ENCODE results near the gene SLX4IP.

The SLX4IP gene

GRCh38 chr20:10438217-10438616, 3.1 kb downstream of the SLX4IP start:
- Mint-ChIP-seq H3K27ac (no peak overlapping the region), H3K9me3 (no peaks in the 10 kb centered on the region), H3K4me1 (peaks cover 2% of the 10 kb centered on the region), H3K4me3 (no peak overlapping the region), H3K36me3 (peaks cover 24% of the 10 kb centered on the region)
- ATAC-seq (no peak), DNase-seq (ENCODE audit: low spot score in 2 of 2) (no peak)

- Mint-ChIP-seq H3K36me3 (peaks cover 4% of the 10 kb centered on the region), H3K9me3 (no peaks in the 10 kb centered on the region), H3K4me3 (no peak overlapping the region), H3K27ac (no peak overlapping the region), H3K4me1 (peaks cover 25% of the 10 kb centered on the region)
- DNase-seq (ENCODE audit: low spot score in 2 of 2) (no peak), ATAC-seq (no peak)
Observed at GRCh38 chr20:10443936-10444335, 8.8 kb downstream of the SLX4IP start.

- Mint-ChIP-seq H3K4me3 (no peak overlapping the region), H3K36me3 (no peaks in the 10 kb centered on the region), H3K27ac (no peak overlapping the region), H3K4me1 (peaks cover 25% of the 10 kb centered on the region), H3K9me3 (no peaks in the 10 kb centered on the region)
- DNase-seq (ENCODE audit: low spot score in 2 of 2) (no peak), ATAC-seq (no peak)
Observed at GRCh38 chr20:10445758-10446157, 10.7 kb downstream of the SLX4IP start.

- Mint-ChIP-seq H3K9me3 (no peaks in the 10 kb centered on the region), H3K27ac (peak overlapping the region; percentile 32), H3K4me1 (peaks cover 25% of the 10 kb centered on the region), H3K4me3 (peak overlapping the region; percentile 52), H3K36me3 (no peaks in the 10 kb centered on the region)
- DNase-seq (ENCODE audit: low spot score in 2 of 2), result peak in 1 of 2 donors; percentile 17
- peak; percentile 100 for ATAC-seq
Observed at GRCh38 chr20:10447028-10447427, 11.9 kb downstream of the SLX4IP start.

- DNase-seq (ENCODE audit: low spot score in 2 of 2), result no peak
- no peak overlapping the region for H3K4me3 Mint-ChIP-seq
- no peak overlapping the region for H3K27ac Mint-ChIP-seq
- no peaks in the 10 kb centered on the region for H3K9me3 Mint-ChIP-seq
- peaks cover 29% of the 10 kb centered on the region for H3K4me1 Mint-ChIP-seq
- ATAC-seq, result no peak
- no peaks in the 10 kb centered on the region for H3K36me3 Mint-ChIP-seq
Observed at GRCh38 chr20:10448270-10449156, 13.4 kb downstream of the SLX4IP start.

- ATAC-seq (no peak), DNase-seq (ENCODE audit: low spot score in 2 of 2) (no peak)
- Mint-ChIP-seq H3K27ac (no peak overlapping the region), H3K4me1 (peaks cover 31% of the 10 kb centered on the region), H3K4me3 (no peak overlapping the region), H3K9me3 (no peaks in the 10 kb centered on the region), H3K36me3 (no peaks in the 10 kb centered on the region)
Observed at GRCh38 chr20:10449270-10449669, 14.2 kb downstream of the SLX4IP start.

- H3K4me3 Mint-ChIP-seq, result peak overlapping the region; percentile 33
- peaks cover 5% of the 10 kb centered on the region for H3K9me3 Mint-ChIP-seq
- peaks cover 17% of the 10 kb centered on the region for H3K4me1 Mint-ChIP-seq
- DNase-seq (ENCODE audit: low spot score in 2 of 2) (no peak), ATAC-seq (peak; percentile 76)
- peak overlapping the region; percentile 51 for H3K27ac Mint-ChIP-seq
- no peaks in the 10 kb centered on the region for H3K36me3 Mint-ChIP-seq
Observed at GRCh38 chr20:10453241-10453640, 18.1 kb downstream of the SLX4IP start.

GRCh38 chr20:10454151-10454750, 19.1 kb downstream of the SLX4IP start:
- ATAC-seq (no peak), DNase-seq (ENCODE audit: low spot score in 2 of 2) (no peak)
- H3K4me3 Mint-ChIP-seq, result no peak overlapping the region
- H3K36me3 Mint-ChIP-seq, result no peaks in the 10 kb centered on the region
- H3K4me1 Mint-ChIP-seq, result peaks cover 17% of the 10 kb centered on the region
- H3K9me3 Mint-ChIP-seq, result peaks cover 5% of the 10 kb centered on the region
- peak overlapping the region; percentile 51 for H3K27ac Mint-ChIP-seq

GRCh38 chr20:10461495-10461894, 26.4 kb downstream of the SLX4IP start:
- ATAC-seq, result no peak
- H3K9me3 Mint-ChIP-seq, result peaks cover 10% of the 10 kb centered on the region
- H3K36me3 Mint-ChIP-seq, result no peaks in the 10 kb centered on the region
- no peaks in the 10 kb centered on the region for H3K4me1 Mint-ChIP-seq
- DNase-seq (ENCODE audit: low spot score in 2 of 2), result no peak
- no peak overlapping the region for H3K4me3 Mint-ChIP-seq
- H3K27ac Mint-ChIP-seq, result no peak overlapping the region

- H3K36me3 Mint-ChIP-seq, result no peaks in the 10 kb centered on the region
- H3K4me1 Mint-ChIP-seq, result no peaks in the 10 kb centered on the region
- ATAC-seq (no peak), DNase-seq (ENCODE audit: low spot score in 2 of 2) (no peak)
- H3K9me3 Mint-ChIP-seq, result peaks cover 6% of the 10 kb centered on the region
- no peak overlapping the region for H3K27ac Mint-ChIP-seq
- no peak overlapping the region for H3K4me3 Mint-ChIP-seq
Observed at GRCh38 chr20:10462516-10462915, 27.4 kb downstream of the SLX4IP start.

- H3K9me3 Mint-ChIP-seq, result peaks cover 5% of the 10 kb centered on the region
- H3K4me3 Mint-ChIP-seq, result no peak overlapping the region
- no peak overlapping the region for H3K27ac Mint-ChIP-seq
- no peaks in the 10 kb centered on the region for H3K36me3 Mint-ChIP-seq
- no peak for DNase-seq (ENCODE audit: low spot score in 2 of 2)
- ATAC-seq, result no peak
- peaks cover 6% of the 10 kb centered on the region for H3K4me1 Mint-ChIP-seq
Observed at GRCh38 chr20:10463622-10464021, 28.5 kb downstream of the SLX4IP start.

- ATAC-seq, result no peak
- H3K9me3 Mint-ChIP-seq, result peaks cover 5% of the 10 kb centered on the region
- no peak for DNase-seq (ENCODE audit: low spot score in 2 of 2)
- no peaks in the 10 kb centered on the region for H3K36me3 Mint-ChIP-seq
- H3K27ac Mint-ChIP-seq, result no peak overlapping the region
- H3K4me3 Mint-ChIP-seq, result no peak overlapping the region
- H3K4me1 Mint-ChIP-seq, result peaks cover 7% of the 10 kb centered on the region
Observed at GRCh38 chr20:10465135-10465534, 30.0 kb downstream of the SLX4IP start.

GRCh38 chr20:10466325-10466724, 31.2 kb downstream of the SLX4IP start:
- H3K36me3 Mint-ChIP-seq, result no peaks in the 10 kb centered on the region
- peaks cover 3% of the 10 kb centered on the region for H3K9me3 Mint-ChIP-seq
- H3K4me3 Mint-ChIP-seq, result no peak overlapping the region
- DNase-seq (ENCODE audit: low spot score in 2 of 2) (no peak), ATAC-seq (no peak)
- H3K27ac Mint-ChIP-seq, result no peak overlapping the region
- peaks cover 7% of the 10 kb centered on the region for H3K4me1 Mint-ChIP-seq

GRCh38 chr20:10466855-10467254, 31.8 kb downstream of the SLX4IP start:
- ATAC-seq (no peak), DNase-seq (ENCODE audit: low spot score in 2 of 2) (no peak)
- peaks cover 7% of the 10 kb centered on the region for H3K4me1 Mint-ChIP-seq
- no peak overlapping the region for H3K27ac Mint-ChIP-seq
- no peak overlapping the region for H3K4me3 Mint-ChIP-seq
- H3K36me3 Mint-ChIP-seq, result no peaks in the 10 kb centered on the region
- H3K9me3 Mint-ChIP-seq, result peaks cover 3% of the 10 kb centered on the region

- DNase-seq (ENCODE audit: low spot score in 2 of 2) (no peak), ATAC-seq (no peak)
- Mint-ChIP-seq H3K4me3 (no peak overlapping the region), H3K4me1 (peaks cover 7% of the 10 kb centered on the region), H3K36me3 (no peaks in the 10 kb centered on the region), H3K9me3 (peaks cover 3% of the 10 kb centered on the region), H3K27ac (no peak overlapping the region)
Observed at GRCh38 chr20:10467681-10468339, 32.7 kb downstream of the SLX4IP start.

Data from stimulated activated effector memory CD8-positive, alpha-beta T cell treated with anti-CD3 and anti-CD28 coated beads, Interleukin-12 subunit alpha, Interleukin-12 subunit beta, amount 100 ng/mL, for 72 hours (primary cell).